GM21360 (cell line): ENCODE results near the gene C6orf47.
A peak's percentile ranks its signal among the peaks of the same experiment; 100 is the strongest.

Source experiments
- ATAC-seq: cut with Tn5 transposase; IDR thresholded peaks from one replicate; pipeline ENCODE4 v1.9.1; 2021; ENCODE audit warnings: mild to moderate bottlenecking, moderate library complexity; ENCODE audit not compliant: unreplicated experiment

Gene C6orf47

GRCh38 chr6:31639043-31639442 is 21.5 kb downstream of the C6orf47 start:
- no peak for ATAC-seq

DNA sequence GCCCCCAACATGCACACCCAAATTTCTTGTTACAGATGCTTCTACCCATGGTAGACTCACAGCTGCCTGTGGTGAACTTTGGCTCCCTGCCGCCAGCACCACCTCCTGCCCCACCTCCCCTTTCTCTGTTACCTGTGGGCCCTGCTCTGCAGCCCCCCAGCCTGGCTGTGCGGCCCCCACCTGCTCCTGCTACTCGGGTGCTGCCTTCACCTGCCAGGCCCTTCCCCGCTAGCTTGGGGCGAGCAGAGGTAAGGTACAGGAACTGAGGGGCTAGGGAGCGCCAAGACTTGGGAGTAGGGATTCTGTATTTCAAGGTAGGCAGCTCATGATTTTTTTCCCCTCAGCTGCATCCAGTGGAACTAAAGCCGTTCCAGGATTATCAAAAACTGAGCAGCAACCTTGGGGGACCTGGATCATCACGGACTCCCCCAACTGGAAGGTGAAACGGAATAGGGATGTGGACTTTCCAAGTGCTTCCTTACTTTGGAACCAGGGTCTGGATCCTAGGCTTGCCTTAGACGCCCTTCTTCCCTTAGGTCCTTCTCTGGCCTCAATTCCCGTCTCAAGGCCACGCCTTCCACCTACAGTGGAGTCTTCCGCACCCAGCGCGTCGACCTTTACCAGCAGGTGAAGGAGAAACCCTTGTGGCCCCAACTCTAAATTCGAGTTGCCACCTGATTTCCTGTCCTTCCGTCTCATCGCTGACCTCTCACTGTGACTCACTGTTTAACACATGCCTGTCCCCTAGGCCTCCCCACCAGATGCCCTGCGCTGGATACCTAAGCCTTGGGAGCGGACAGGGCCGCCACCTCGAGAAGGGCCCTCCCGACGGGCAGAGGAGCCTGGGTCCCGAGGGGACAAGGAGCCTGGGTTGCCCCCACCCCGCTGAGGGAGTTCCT is 23.6 kb downstream of the C6orf47 start:
- no peak for ATAC-seq

DNA sequence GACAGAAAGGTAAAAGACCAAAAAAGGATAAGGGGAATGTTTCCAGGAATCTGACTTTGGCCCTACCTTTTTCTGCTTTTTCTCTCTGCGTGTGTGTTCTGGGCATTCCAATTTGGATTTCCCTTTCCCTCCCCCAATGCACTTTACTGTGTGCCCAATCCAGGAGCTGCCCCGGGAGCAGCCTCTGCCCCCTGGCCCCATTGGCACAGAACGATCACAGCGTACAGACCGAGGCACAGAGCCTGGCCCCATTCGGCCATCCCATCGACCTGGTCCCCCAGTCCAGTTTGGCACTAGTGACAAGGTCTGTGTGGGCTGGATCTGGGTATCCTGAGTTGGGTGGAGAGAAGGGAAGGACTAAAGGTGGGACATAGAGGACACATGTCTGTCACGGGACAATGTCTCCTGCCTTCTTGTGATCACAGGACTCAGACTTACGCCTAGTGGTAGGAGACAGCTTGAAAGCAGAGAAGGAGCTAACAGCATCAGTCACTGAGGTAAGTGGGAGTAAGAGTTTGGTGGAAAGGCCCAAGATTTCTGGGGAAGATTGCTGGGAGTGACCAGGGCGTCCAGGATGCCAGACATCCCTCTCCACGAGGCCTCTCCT is 25.5 kb downstream of the C6orf47 start:
- no peak for ATAC-seq

GRCh38 chr6:31634131-31634530 is 26.4 kb downstream of the C6orf47 start:
- ATAC-seq: no peak

- no peak for ATAC-seq
These were observed 27.1 kb downstream of the C6orf47 start for GRCh38 chr6:31633447-31633846.

DNA sequence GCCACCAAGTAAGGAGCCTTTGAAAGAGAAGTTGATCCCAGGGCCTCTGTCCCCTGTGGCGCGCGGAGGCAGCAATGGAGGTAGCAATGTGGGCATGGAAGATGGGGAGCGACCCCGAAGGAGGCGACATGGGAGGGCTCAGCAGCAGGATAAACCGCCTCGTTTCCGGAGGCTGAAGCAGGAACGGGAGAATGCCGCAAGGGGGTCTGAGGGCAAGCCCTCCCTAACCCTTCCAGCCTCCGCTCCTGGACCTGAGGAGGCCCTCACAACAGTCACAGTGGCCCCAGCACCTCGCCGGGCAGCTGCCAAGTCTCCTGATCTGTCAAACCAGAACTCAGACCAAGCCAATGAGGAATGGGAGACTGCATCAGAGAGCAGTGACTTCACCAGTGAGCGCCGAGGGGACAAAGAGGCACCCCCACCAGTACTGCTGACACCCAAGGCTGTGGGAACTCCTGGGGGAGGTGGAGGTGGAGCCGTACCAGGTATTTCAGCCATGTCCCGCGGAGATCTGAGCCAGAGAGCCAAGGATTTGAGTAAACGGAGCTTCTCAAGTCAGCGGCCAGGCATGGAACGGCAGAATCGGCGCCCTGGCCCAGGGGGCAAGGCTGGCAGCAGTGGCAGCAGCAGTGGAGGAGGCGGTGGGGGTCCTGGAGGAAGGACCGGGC is 28.2 kb downstream of the C6orf47 start:
- no peak for ATAC-seq

- ATAC-seq: no peak
These were observed 28.8 kb downstream of the C6orf47 start for GRCh38 chr6:31631681-31632278.

- no peak for ATAC-seq
These were observed 29.4 kb downstream of the C6orf47 start for GRCh38 chr6:31631209-31631608.

GRCh38 chr6:31630177-31630934 is 30.2 kb downstream of the C6orf47 start:
- ATAC-seq: no peak

GRCh38 chr6:31629014-31629413 is 31.6 kb downstream of the C6orf47 start:
- ATAC-seq: no peak

DNA sequence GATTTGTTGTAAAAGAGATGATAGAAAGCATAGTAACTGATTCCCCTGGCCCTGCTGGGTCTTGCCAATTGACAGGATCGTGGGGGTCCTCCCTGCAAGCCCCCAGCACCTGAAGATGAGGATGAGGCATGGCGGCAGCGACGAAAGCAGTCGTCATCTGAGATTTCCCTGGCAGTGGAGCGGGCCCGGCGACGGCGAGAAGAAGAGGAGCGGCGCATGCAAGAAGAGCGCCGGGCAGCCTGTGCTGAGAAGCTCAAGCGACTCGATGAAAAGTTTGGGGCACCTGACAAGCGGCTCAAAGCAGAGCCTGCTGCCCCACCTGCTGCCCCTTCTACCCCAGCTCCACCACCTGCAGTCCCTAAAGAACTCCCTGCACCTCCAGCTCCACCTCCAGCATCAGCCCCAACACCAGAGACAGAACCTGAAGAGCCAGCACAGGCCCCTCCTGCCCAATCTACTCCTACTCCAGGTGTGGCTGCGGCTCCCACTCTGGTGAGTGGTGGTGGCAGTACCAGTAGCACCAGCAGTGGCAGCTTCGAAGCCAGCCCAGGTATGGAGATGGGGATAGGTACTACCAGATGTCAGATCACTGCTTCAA is 32.8 kb downstream of the C6orf47 start:
- no peak for ATAC-seq

DNA sequence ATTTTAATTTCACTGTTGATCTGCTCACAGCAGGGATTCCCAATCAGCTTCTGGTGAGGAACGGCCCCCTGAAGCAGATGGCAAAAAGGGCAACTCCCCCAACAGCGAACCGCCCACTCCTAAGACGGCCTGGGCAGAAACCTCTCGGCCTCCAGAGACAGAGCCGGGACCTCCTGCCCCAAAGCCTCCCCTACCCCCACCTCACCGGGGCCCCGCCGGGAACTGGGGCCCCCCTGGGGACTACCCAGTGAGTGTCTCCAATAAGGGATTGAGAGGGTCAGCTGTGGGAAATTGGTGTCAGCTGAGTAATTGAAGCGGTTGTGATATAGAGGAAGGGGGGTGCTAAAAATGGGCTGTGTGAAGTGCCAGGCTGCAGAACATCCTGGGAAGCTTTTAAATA is 33.6 kb downstream of the C6orf47 start:
- ATAC-seq: no peak

DNA sequence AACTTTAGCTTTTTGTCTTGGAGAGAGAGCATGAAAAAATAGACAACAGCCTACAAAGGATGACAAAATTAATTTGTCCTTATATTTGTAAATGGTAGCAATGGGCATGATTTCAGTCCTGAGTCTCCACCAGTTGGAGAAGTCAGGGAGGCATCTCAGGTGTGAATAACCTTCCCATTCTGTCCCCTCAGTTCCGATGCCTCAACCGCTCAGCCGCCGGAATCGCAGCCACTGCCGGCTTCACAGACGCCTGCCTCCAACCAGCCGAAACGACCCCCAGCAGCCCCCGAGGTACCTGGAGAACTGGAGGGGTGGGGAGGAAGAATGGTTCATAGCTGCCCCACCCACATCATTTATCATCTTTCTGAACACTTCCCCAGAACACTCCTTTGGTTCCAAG is 36.5 kb downstream of the C6orf47 start:
- ATAC-seq: no peak

DNA sequence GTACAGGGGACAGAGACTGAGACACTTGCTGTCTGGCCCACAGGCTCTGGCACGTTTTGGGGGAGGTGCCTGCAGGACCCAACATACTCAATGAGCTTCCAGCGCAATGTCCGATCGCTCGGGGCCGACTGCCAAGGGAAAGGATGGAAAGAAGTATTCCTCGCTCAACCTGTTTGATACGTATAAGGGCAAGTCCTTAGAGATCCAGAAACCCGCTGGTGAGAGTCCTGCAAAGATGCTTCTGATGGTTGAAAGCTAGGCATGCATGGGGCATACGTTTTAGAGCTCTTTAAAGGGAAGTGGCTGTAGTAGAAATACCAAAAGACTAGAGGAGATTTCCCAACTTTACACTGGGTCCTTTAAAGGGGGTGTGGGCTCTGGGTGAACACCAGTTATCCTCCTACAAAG is 37.9 kb downstream of the C6orf47 start:
- no peak for ATAC-seq

- no peak for ATAC-seq
These were observed 38.6 kb downstream of the C6orf47 start for GRCh38 chr6:31621991-31622390.

DNA sequence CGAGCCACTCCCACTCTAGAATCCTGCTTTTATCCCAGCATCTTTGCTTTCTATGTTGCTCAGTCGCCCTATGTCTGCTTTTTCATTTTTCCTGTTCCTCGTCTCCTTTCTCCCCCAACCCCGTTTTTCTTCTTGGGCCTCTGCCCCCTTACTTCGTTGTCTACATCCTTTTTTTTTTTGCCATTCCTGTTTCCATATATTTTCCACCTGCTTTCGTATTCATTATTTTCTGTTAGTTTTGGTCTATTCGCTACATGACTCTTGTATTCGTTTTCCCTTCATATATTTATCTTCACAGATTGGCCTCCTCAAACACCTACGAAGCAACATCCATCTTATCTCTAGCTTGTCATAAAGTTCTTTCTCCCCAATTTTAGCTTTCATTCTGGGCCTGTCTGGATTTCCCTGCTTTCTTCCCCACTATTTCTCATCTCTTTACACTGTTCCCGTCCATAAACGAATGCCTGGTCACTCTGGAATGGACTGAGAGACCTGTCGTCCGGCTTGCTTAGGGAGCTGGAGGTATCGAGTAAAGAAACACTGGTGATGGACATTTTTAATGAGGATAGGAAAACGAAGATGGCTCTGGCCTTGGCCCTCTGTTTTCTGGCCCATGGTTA is 39.1 kb downstream of the C6orf47 start:
- no peak for ATAC-seq

GRCh38 chr6:31620586-31621319 is 39.8 kb downstream of the C6orf47 start, which contains the start of gene PRRC2A:
Gene PRRC2A, plus strand, starts transcription at chr6:31620715. Its CDS starts 2,075 bp downstream, at chr6:31622790.
- ATAC-seq: peak; percentile 45

- ATAC-seq: peak; percentile 76
These were observed 40.6 kb downstream of the C6orf47 start for GRCh38 chr6:31619805-31620585.
